LoVo (cell line): ENCODE measurements around the gene FAM234A.

Source experiments
- DNase-seq: peaks from one replicate; pipeline ENCODE4 v3.0.0-alpha.2; 2016; ENCODE audit warnings: low spot score

FAM234A gene

GRCh38 chr16:281660-282255 lies 47.1 kb downstream of the FAM234A start:
- DNase-seq: no peak

- DNase-seq: no peak
These were observed 47.9 kb downstream of the FAM234A start for GRCh38 chr16:282491-282890.

GRCh38 chr16:283033-283805 lies 48.6 kb downstream of the FAM234A start, which contains the start of gene PDIA2:
PDIA2 (plus strand) TSS chr16:283164; CDS start chr16:283170, 6 bp downstream.
- no peak for DNase-seq

GRCh38 chr16:284204-285120 lies 49.8 kb downstream of the FAM234A start:
- DNase-seq: no peak

GRCh38 chr16:285146-286055 lies 50.8 kb downstream of the FAM234A start:
- no peak for DNase-seq

- DNase-seq: no peak
These were observed 52.1 kb downstream of the FAM234A start for GRCh38 chr16:286491-287297.

GRCh38 chr16:287298-287811 lies 52.7 kb downstream of the FAM234A start:
- DNase-seq: no peak

- no peak for DNase-seq
These were observed 53.6 kb downstream of the FAM234A start for GRCh38 chr16:287981-288920.

- no peak for DNase-seq
These were observed 54.9 kb downstream of the FAM234A start for GRCh38 chr16:289395-289997.

GRCh38 chr16:290015-290680 lies 55.5 kb downstream of the FAM234A start:
- DNase-seq: no peak

GRCh38 chr16:290681-291405 lies 56.2 kb downstream of the FAM234A start:
- no peak for DNase-seq

- no peak for DNase-seq
These were observed 56.9 kb downstream of the FAM234A start for GRCh38 chr16:291539-291938.

- DNase-seq: no peak
These were observed 58.6 kb downstream of the FAM234A start for GRCh38 chr16:293043-293775.

GRCh38 chr16:296276-296675 lies 61.7 kb downstream of the FAM234A start:
- DNase-seq: no peak

GRCh38 chr16:296806-297510 lies 62.3 kb downstream of the FAM234A start:
- no peak for DNase-seq

GRCh38 chr16:297832-298231 lies 63.2 kb downstream of the FAM234A start:
- no peak for DNase-seq
